ENCODE results near the gene OLFM4.

Gene OLFM4

GRCh38 chr13:53028637-53029203, at the start of gene OLFM4:
OLFM4 (plus strand) TSS chr13:53028813; CDS start chr13:53028837, 24 bp downstream.
- Histone ChIP-seq H3K36me3 (ENCODE audit: control insufficient read depth, insufficient read depth, low read length) (no peaks in the 10 kb centered on the region), H3K4me1 (ENCODE audit: control insufficient read depth, insufficient read depth, low read length) (no peaks in the 10 kb centered on the region), H3K4me3 (ENCODE audit: low read length) (no peak within 1 kb of the TSS), H3K9ac (ENCODE audit: low read length) (no peak within 1 kb of the TSS), H3K27ac (ENCODE audit: low read depth, low read length) (no peak within 1 kb of the TSS), H3K27me3 (ENCODE audit: control insufficient read depth, insufficient read depth, low read length) (no peaks in the 10 kb centered on the region)

GRCh38 chr13:52978989-52979388, 49.6 kb upstream of the OLFM4 start:
- Histone ChIP-seq H3K4me3 (ENCODE audit: low read length) (no peak overlapping the region), H3K36me3 (ENCODE audit: control insufficient read depth, insufficient read depth, low read length) (no peaks in the 10 kb centered on the region), H3K27me3 (ENCODE audit: control insufficient read depth, insufficient read depth, low read length) (no peaks in the 10 kb centered on the region), H3K9ac (ENCODE audit: low read length) (no peak overlapping the region), H3K4me1 (ENCODE audit: control insufficient read depth, insufficient read depth, low read length) (no peaks in the 10 kb centered on the region), H3K27ac (ENCODE audit: low read depth, low read length) (no peak overlapping the region)

- Histone ChIP-seq H3K4me1 (ENCODE audit: control insufficient read depth, insufficient read depth, low read length) (no peaks in the 10 kb centered on the region), H3K4me3 (ENCODE audit: low read length) (no peak overlapping the region), H3K9ac (ENCODE audit: low read length) (no peak overlapping the region), H3K27me3 (ENCODE audit: control insufficient read depth, insufficient read depth, low read length) (no peaks in the 10 kb centered on the region), H3K27ac (ENCODE audit: low read depth, low read length) (no peak overlapping the region), H3K36me3 (ENCODE audit: control insufficient read depth, insufficient read depth, low read length) (no peaks in the 10 kb centered on the region)
Observed at GRCh38 chr13:52980695-52981094, 47.9 kb upstream of the OLFM4 start.

- Histone ChIP-seq H3K27ac (ENCODE audit: low read depth, low read length) (no peak overlapping the region), H3K36me3 (ENCODE audit: control insufficient read depth, insufficient read depth, low read length) (no peaks in the 10 kb centered on the region)
Observed at GRCh38 chr13:52983836-52984235, 44.8 kb upstream of the OLFM4 start.

GRCh38 chr13:52984881-52985363, 43.7 kb upstream of the OLFM4 start:
- Histone ChIP-seq H3K4me3 (ENCODE audit: low read length) (no peak overlapping the region), H3K27ac (ENCODE audit: low read depth, low read length) (no peak overlapping the region), H3K4me1 (ENCODE audit: control insufficient read depth, insufficient read depth, low read length) (no peaks in the 10 kb centered on the region), H3K36me3 (ENCODE audit: control insufficient read depth, insufficient read depth, low read length) (no peaks in the 10 kb centered on the region), H3K9ac (ENCODE audit: low read length) (no peak overlapping the region), H3K27me3 (ENCODE audit: control insufficient read depth, insufficient read depth, low read length) (no peaks in the 10 kb centered on the region)

More at GRCh38 chr13:52983836-52984235, 44.8 kb upstream of the OLFM4 start:
- H3K4me1 ChIP-seq (ENCODE audit: control insufficient read depth, insufficient read depth, low read length), result no peaks in the 10 kb centered on the region
- no peak overlapping the region for H3K4me3 ChIP-seq (ENCODE audit: low read length)
- H3K9ac ChIP-seq (ENCODE audit: low read length), result no peak overlapping the region
- no peaks in the 10 kb centered on the region for H3K27me3 ChIP-seq (ENCODE audit: control insufficient read depth, insufficient read depth, low read length)

GRCh38 chr13:52991344-52992020, 37.1 kb upstream of the OLFM4 start:
- Histone ChIP-seq H3K36me3 (ENCODE audit: control insufficient read depth, insufficient read depth, low read length) (no peaks in the 10 kb centered on the region), H3K9ac (ENCODE audit: low read length) (no peak overlapping the region), H3K4me3 (ENCODE audit: low read length) (no peak overlapping the region), H3K27ac (ENCODE audit: low read depth, low read length) (no peak overlapping the region), H3K4me1 (ENCODE audit: control insufficient read depth, insufficient read depth, low read length) (no peaks in the 10 kb centered on the region), H3K27me3 (ENCODE audit: control insufficient read depth, insufficient read depth, low read length) (no peaks in the 10 kb centered on the region)

GRCh38 chr13:52992110-52992509, 36.5 kb upstream of the OLFM4 start:
- Histone ChIP-seq H3K27me3 (ENCODE audit: control insufficient read depth, insufficient read depth, low read length) (no peaks in the 10 kb centered on the region), H3K4me3 (ENCODE audit: low read length) (no peak overlapping the region), H3K9ac (ENCODE audit: low read length) (no peak overlapping the region), H3K27ac (ENCODE audit: low read depth, low read length) (no peak overlapping the region), H3K4me1 (ENCODE audit: control insufficient read depth, insufficient read depth, low read length) (no peaks in the 10 kb centered on the region), H3K36me3 (ENCODE audit: control insufficient read depth, insufficient read depth, low read length) (no peaks in the 10 kb centered on the region)

- H3K4me1 ChIP-seq (ENCODE audit: control insufficient read depth, insufficient read depth, low read length), result no peaks in the 10 kb centered on the region
- H3K36me3 ChIP-seq (ENCODE audit: control insufficient read depth, insufficient read depth, low read length), result no peaks in the 10 kb centered on the region
- H3K4me3 ChIP-seq (ENCODE audit: low read length), result no peak overlapping the region
- no peaks in the 10 kb centered on the region for H3K27me3 ChIP-seq (ENCODE audit: control insufficient read depth, insufficient read depth, low read length)
- H3K27ac ChIP-seq (ENCODE audit: low read depth, low read length), result no peak overlapping the region
- no peak overlapping the region for H3K9ac ChIP-seq (ENCODE audit: low read length)
Observed at GRCh38 chr13:52994051-52994450, 34.6 kb upstream of the OLFM4 start.

GRCh38 chr13:52994865-52995264, 33.7 kb upstream of the OLFM4 start:
- Histone ChIP-seq H3K4me3 (ENCODE audit: low read length) (no peak overlapping the region), H3K4me1 (ENCODE audit: control insufficient read depth, insufficient read depth, low read length) (no peaks in the 10 kb centered on the region), H3K9ac (ENCODE audit: low read length) (no peak overlapping the region), H3K27ac (ENCODE audit: low read depth, low read length) (no peak overlapping the region), H3K36me3 (ENCODE audit: control insufficient read depth, insufficient read depth, low read length) (no peaks in the 10 kb centered on the region), H3K27me3 (ENCODE audit: control insufficient read depth, insufficient read depth, low read length) (no peaks in the 10 kb centered on the region)

- no peak overlapping the region for H3K9ac ChIP-seq (ENCODE audit: low read length)
- H3K27me3 ChIP-seq (ENCODE audit: control insufficient read depth, insufficient read depth, low read length), result no peaks in the 10 kb centered on the region
- no peaks in the 10 kb centered on the region for H3K4me1 ChIP-seq (ENCODE audit: control insufficient read depth, insufficient read depth, low read length)
- H3K36me3 ChIP-seq (ENCODE audit: control insufficient read depth, insufficient read depth, low read length), result no peaks in the 10 kb centered on the region
- no peak overlapping the region for H3K27ac ChIP-seq (ENCODE audit: low read depth, low read length)
- H3K4me3 ChIP-seq (ENCODE audit: low read length), result no peak overlapping the region
Observed at GRCh38 chr13:52995946-52996345, 32.7 kb upstream of the OLFM4 start.

- Histone ChIP-seq H3K36me3 (ENCODE audit: control insufficient read depth, insufficient read depth, low read length) (no peaks in the 10 kb centered on the region), H3K4me3 (ENCODE audit: low read length) (no peak overlapping the region), H3K27ac (ENCODE audit: low read depth, low read length) (no peak overlapping the region), H3K9ac (ENCODE audit: low read length) (no peak overlapping the region), H3K27me3 (ENCODE audit: control insufficient read depth, insufficient read depth, low read length) (no peaks in the 10 kb centered on the region), H3K4me1 (ENCODE audit: control insufficient read depth, insufficient read depth, low read length) (no peaks in the 10 kb centered on the region)
Observed at GRCh38 chr13:52997951-52998876, 30.4 kb upstream of the OLFM4 start.

- Histone ChIP-seq H3K4me1 (ENCODE audit: control insufficient read depth, insufficient read depth, low read length) (no peaks in the 10 kb centered on the region), H3K27ac (ENCODE audit: low read depth, low read length) (no peak overlapping the region), H3K4me3 (ENCODE audit: low read length) (no peak overlapping the region), H3K27me3 (ENCODE audit: control insufficient read depth, insufficient read depth, low read length) (no peaks in the 10 kb centered on the region), H3K36me3 (ENCODE audit: control insufficient read depth, insufficient read depth, low read length) (no peaks in the 10 kb centered on the region), H3K9ac (ENCODE audit: low read length) (no peak overlapping the region)
Observed at GRCh38 chr13:52999093-52999696, 29.4 kb upstream of the OLFM4 start.

Data from rectal smooth muscle tissue (tissue), 1 donor.